Epithelial cell of proximal tubule (primary cell): ENCODE data around the gene CCDC192. TPM values are rescaled to one million over a fixed set of nuclear protein-coding genes. Genes with fewer than 3 reads are reported as not detected.

Experiments
- DNase-seq: peaks from one replicate; pipeline ENCODE4 v3.0.0-alpha.2; 2011; ENCODE audit warnings: low read depth
- H3K4me3 ChIP-seq: 2 replicates; pipeline ENCODE4 v1.5.1; 2011; ENCODE audit warnings: low read depth, mild to moderate bottlenecking, low read length
- total RNA-seq: library from RNA; depleted of rRNA; stranded (reverse); fragments of >200 nt; gene quantifications from 2 replicates; pipeline ENCODE4 v1.2.3, GENCODE V29; 2015
- TF ChIP-seq, protein P1 (sequence below): conservative IDR thresholded peaks from 2 replicates; pipeline ENCODE4 v1.5.1; 2012; ENCODE audit warnings: low read depth, mild to moderate bottlenecking, low read length

Gene CCDC192
- total RNA-seq, 1 donor from 2014 or later, result not detected

GRCh38 chr5:127978738-127979300 is 275.6 kb downstream of the CCDC192 start:
- DNase-seq, result no peak
- TF ChIP-seq, protein P1, sequence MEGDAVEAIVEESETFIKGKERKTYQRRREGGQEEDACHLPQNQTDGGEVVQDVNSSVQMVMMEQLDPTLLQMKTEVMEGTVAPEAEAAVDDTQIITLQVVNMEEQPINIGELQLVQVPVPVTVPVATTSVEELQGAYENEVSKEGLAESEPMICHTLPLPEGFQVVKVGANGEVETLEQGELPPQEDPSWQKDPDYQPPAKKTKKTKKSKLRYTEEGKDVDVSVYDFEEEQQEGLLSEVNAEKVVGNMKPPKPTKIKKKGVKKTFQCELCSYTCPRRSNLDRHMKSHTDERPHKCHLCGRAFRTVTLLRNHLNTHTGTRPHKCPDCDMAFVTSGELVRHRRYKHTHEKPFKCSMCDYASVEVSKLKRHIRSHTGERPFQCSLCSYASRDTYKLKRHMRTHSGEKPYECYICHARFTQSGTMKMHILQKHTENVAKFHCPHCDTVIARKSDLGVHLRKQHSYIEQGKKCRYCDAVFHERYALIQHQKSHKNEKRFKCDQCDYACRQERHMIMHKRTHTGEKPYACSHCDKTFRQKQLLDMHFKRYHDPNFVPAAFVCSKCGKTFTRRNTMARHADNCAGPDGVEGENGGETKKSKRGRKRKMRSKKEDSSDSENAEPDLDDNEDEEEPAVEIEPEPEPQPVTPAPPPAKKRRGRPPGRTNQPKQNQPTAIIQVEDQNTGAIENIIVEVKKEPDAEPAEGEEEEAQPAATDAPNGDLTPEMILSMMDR, result no peak
- H3K4me3 ChIP-seq, result no peak overlapping the region

DNA sequence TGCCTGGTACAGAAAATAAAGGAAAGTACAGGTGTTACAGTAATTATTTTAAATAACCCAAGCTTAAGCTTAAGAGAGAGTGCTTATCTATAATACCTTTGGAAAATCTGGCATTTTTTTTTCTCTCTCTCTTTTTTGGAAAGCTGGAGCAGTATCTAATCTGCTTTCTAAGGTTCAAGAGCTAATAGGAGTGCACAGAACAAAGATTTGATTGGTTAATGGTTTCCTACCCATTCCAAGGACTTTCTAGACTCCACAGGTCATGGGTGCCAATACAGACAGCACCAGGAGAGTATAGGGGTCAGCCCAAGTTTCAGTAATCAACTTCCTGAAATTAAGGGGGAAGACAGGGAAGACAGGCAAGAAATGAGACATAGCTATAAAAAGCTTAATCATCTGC is 276.3 kb downstream of the CCDC192 start:
- no peak overlapping the region for H3K4me3 ChIP-seq
- DNase-seq, result no peak
- TF ChIP-seq, protein P1, result no peak

DNA sequence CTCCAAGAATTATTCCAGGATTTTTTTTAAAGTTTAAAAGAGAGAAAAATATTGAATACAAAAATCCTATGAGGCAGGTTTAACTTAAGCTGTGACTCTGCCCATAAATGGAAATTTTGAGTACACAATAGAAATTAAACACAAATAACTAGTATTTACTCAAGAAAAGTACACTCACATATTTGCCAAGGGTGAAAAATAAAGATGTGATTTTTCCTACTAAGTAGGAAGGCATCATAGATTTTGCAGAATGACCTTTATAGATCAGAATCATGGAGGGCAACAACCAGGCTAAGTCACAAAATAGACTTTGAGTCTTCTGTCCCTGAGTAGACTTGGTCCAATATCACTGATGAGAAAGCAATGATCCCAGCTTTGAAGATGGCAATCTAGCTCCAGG is 277.7 kb downstream of the CCDC192 start:
- no peak overlapping the region for H3K4me3 ChIP-seq
- TF ChIP-seq, protein P1, result no peak
- DNase-seq, result no peak

DNA sequence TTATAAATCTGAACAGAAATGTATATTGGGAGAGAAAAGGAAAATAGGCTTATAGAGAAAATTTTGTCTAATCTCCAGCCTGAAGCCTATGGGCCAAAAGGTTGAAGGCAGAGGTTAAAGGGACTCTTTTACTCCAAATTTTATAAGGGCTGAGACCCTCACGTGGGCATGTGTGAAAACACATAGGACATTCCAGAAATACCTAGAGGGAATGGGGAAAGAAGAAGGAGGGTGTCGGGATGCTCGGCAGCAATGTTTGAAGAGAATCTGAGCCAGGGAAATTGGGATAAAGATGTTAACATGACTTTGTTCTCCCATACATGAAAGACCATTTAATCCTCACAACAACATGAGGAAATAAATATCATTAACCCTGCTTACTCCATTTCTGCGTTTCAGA is 278.3 kb downstream of the CCDC192 start:
- TF ChIP-seq, protein P1, result no peak
- no peak for DNase-seq

DNA sequence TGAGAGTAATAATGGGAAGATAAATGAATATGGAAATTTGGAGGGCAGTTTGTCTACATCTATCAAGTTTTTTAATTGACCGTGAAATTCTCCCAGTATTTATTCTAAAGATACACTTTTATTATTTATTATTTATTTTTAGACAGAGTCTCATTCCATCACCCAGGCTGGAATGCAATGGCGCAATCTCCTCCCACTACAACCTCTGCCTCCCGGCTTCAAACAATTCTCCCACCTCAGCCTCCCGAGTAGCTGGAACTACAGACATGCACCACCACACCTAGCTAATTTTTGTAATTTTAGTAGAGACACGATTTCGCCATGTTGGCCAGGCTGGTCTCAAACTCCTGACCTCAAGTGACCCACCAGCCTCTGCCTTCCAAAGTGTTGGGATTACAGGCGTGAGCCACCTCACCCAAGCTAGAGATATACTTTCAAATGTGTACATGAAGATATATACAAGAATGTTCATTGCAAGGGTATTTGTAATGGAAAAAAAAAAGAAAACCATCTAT is 282.7 kb downstream of the CCDC192 start:
- TF ChIP-seq, protein P1, result no peak
- DNase-seq, result no peak
- no peak overlapping the region for H3K4me3 ChIP-seq

More for the DNA sequence above, 278.3 kb downstream of the CCDC192 start:
- H3K4me3 ChIP-seq, result no peak overlapping the region

DNA sequence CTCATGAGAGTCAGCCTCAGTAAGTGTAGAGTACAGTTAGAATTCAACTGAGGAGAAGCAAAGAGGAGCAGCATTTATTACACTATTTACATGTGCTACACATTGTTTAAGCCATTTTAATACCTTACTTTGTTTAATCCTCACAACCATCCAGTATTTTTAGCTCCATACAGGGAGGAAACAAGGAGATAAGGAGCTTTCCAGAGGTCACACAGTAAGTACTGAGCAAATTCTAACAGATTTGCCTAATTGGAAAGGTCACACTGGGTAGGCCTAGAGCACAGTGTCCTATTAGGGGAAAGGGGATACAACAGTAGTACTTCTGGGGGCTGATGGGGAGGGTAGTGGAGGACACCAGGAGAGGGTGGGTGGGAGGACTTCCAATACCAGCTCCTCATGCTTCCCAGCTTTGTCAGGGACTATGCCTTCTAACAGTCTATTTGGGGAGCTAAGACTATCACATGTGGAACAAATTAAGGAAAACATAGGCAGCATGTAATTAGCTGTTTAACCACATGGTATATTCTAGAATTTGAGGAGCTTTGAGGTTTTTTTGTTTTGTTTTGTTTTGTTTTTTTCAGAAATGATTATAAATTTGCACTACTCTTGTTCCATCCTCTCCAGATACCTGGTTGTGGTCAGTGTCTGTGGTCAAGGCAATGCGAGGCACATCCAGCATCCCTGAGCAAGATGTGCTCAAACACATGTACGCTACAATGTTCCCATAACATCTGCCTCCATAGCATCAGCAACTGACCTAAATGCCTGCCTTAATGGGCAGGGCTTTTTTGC is 284.4 kb downstream of the CCDC192 start:
- TF ChIP-seq, protein P1, result no peak
- no peak overlapping the region for H3K4me3 ChIP-seq
- no peak for DNase-seq
